Measurements from ENCODE around the gene BEST4.
"Not testable (repeated sequence)": the region's sequence is repeated elsewhere in the genome, so short reads cannot be mapped to it uniquely, and the experiment has no call there.

The BEST4 gene

DNA sequence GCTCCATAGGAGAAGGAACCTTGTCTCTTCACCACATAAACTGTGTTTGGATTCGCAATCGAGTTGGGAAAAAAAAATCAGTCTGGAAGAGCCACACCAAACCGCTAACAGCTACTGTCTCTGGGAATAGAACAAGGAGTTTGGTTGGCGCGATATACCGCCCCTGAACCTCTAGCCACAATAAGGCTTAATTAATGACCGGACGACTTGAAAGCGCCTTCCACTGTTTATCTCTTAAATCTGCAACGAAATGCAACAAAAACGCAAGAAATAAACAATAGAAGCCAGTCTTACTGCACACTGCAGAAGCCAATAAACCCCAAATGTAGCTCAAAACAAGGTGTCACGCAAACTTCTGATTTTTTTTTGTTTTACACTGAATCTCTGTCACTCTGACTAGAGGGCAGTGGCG lies 31.2 kb upstream of the BEST4 start:
- no peak for DNase-seq

DNA sequence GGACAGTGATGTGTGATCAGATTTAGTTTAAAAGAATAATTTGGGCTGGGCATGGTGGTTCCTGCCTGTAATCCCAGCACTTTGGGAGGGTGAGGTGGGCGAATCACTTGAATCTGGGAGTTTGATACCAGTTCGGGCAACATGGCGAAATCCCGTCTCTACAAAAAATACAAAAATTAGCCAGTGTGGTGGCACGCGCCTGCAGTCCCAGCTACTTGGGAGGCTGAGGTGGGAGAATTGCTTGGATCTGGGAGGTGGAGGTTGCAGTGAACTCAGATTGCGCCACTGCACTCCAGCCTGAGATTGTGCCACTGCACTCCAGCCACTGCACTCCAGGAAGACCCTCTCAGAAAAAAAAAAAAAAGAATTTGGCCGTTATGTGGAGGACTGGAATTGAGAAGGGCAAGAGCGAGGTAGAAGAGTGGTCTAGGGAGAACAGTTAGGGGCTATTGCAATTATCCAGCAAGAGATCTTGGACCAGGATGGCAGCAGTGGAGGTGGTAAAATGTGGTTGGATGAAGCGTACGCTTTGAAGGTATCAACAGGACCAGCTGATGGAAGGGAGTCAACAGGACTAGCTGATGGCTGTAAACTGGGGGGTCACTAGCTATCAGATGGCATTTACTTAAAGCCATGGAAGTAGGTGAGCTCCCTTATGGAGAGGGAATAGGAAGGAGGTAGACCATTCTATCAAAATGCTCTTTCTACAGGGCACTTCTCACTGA lies 30.0 kb upstream of the BEST4 start:
- no peak for DNase-seq

DNA sequence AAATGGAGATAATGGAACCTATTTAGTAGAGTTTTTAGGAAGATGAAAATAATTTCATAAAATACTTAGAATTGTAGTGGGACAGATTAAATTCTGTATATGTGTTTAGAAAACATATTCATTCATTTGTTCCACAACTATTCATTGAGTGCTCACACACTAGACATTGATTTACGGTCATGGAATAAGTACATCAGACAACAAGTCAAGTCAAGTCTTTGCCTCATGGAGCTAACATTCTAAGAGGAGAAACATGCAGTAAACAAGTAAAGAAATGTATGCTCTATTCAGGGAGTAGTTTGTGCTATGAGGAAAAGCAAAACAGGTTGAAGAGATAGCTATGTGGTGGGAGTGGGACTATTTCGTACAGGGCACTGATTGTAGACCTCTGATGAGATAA lies 29.3 kb upstream of the BEST4 start:
- DNase-seq: no peak

GRCh38 chr1:44815926-44816325 lies 28.0 kb upstream of the BEST4 start:
- not testable (repeated sequence) for DNase-seq

GRCh38 chr1:44812822-44813543 lies 25.0 kb upstream of the BEST4 start:
- DNase-seq: no peak

GRCh38 chr1:44811234-44811633 lies 23.3 kb upstream of the BEST4 start:
- no peak for DNase-seq

DNA sequence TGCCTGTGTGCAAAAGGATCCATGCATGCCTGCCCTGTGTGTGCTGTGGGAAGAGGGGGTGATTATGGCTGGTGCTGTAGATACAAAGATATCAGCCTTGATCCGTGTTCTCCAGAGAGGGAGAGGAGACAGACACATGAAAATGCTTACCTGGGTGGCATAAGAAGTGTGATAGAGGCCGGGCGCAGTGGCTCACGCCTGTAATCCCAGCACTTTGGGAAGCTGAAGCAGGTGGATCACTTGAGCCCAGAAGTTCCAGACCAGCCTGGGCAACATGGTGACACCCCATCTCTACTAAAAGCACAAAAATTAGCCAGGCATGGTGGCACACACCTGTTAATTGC lies 22.8 kb upstream of the BEST4 start:
- not testable (repeated sequence) for DNase-seq

- DNase-seq: peak; percentile 84
These were observed 22.3 kb upstream of the BEST4 start for GRCh38 chr1:44810101-44810761.

DNA sequence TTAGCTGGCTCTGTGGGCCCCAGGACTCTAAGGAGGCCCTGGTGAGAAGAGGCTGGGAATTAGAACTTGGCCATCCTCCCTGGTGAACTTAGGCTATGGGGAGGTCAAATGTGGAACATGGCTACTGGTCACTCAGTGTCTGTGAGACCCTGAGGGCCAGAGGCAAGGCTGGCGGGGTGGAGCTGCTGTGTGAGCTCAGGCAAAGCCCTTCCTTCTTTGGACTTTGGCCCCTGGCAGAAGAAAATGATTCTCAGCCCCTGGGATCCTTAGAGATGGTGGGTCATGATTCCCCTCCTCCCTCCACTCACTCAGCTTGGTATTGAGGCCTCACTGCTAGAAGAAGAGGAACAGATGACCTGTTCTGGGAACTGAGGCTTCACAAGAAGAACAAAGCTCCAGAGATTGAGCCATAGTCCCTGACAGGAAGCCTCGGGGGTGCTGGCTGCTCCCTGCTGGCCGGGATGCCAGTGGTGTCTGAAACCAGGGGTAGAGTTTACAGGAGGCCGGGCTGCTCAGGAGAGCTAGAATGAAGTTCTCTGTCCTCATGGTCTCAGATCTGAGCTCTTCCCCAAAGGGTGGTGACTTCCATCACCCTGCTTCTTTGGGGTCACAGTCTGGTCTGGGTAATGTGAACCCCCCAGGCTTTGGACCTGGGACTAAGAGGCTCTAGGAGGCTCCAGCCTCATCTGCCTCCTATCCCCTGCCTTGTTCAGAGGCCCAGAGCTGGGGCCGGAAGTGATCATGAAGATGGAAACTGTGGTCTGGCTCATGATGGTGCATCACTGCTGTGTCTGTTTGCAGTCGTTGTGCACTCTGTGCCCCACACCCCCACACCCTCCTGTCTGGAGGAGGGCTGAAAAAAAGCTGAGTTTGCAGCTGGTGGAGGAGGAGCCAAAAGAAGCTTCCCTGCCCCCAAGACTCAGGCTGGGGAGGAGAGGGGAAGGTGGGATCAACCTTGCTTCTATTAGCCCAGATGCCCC lies 21.3 kb upstream of the BEST4 start:
- no peak for DNase-seq

DNA sequence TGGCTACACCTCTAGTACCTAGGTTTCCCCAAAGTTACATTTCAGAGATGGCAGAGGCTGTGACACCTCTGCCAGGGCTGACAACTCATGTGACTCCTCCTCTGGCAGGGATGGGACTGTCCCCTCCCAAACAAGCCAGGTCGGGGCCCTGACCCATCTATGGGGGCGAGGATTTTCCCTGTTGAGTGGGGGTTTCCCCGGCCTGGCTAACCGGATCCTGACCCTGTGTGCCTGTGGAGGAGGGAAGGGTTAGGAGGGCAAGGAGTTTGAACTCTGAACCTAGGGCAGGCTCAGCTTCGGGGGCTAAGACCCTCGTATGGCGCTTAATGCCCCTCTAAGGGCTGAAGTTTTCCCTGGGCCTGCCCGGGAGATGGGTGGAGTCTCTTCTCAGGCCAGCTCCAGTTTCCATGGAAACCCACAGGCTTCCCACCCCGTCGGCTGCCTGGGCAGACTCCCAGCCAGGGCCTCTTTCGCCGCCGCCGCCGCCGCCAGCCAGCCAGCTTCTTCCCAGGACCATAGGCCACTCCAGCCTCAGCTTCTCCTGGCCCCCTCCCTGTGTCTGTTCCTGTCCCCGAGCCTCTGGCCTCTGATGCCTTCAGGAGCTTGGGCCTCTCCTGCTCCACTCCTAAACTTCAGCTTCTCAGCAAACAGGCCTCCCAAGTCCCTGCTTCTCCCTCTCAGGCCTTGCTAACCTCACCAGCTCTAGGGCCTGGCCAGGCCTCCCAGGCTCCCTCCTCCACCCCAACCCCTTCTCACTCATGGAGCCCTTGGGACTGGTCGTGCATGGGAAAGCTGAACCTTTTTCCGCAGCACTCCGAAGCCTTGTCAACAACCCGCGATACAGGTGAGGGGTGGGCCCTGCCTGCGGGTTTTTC lies 20.3 kb upstream of the BEST4 start, which contains the start of gene BTBD19:
TSS of gene BTBD19 (plus strand) at position 461 of the 875 bp plus-strand sequence. CDS start at position 759, 298 bp downstream.
- DNase-seq: no peak

- DNase-seq: no peak
These were observed 19.5 kb upstream of the BEST4 start for GRCh38 chr1:44807364-44808062.

GRCh38 chr1:44806704-44807363 lies 18.9 kb upstream of the BEST4 start, which contains the start of gene DYNLT4:
DYNLT4 (minus strand) TSS chr1:44807351; CDS start chr1:44806668, 683 bp downstream.
- DNase-seq: no peak

- DNase-seq: no peak
These were observed 18.2 kb upstream of the BEST4 start for GRCh38 chr1:44806025-44806703.

DNA sequence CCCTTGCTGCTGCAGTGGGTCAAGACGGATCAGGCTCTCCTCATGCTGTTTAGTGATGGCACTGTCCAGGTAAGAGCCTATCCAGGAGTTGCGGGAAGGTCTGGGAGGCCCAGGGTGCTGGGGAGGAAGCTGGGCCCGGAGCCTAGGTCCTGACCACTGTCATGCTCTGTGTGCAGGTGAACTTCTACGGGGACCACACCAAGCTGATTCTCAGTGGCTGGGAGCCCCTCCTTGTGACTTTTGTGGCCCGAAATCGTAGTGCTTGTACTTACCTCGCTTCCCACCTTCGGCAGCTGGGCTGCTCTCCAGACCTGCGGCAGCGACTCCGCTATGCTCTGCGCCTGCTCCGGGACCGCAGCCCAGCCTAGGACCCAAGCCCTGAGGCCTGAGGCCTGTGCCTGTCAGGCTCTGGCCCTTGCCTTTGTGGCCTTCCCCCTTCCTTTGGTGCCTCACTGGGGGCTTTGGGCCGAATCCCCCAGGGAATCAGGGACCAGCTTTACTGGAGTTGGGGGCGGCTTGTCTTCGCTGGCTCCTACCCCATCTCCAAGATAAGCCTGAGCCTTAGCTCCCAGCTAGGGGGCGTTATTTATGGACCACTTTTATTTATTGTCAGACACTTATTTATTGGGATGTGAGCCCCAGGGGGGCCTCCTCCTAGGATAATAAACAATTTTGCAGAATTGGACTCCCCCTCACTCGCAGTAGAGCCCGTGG lies 17.5 kb upstream of the BEST4 start:
- DNase-seq: no peak

GRCh38 chr1:44803312-44804095 lies 15.5 kb upstream of the BEST4 start:
- no peak for DNase-seq

DNA sequence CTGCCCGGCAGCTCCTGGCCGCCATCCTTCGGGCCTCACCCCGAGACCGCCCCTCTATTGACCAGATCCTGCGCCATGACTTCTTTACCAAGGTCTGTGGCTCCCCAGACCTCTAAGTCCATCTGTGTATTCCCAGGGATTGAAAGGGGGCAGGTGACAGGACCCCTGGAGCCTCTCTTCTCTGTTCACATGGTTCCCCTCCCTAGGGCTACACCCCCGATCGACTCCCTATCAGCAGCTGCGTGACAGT lies 15.0 kb upstream of the BEST4 start:
- no peak for DNase-seq

GRCh38 chr1:44802306-44803061 lies 14.5 kb upstream of the BEST4 start:
- DNase-seq: no peak
